ENCODE data around the gene ATMIN. TPM values are rescaled to one million over a fixed set of nuclear protein-coding genes. Genes with fewer than 3 reads are reported as not detected.
A peak's percentile ranks its signal among the peaks of the same experiment; 100 is the strongest.

ATMIN gene
- total and polyA plus RNA-seq, 2 of the 13 experiments (the other 11 are each of a cell fraction or from before 2014, with no cell fraction given) = 34.6 to 60.4 TPM

GRCh38 chr16:81077076-81077940 lies 41.7 kb downstream of the ATMIN start, which contains the start of gene C16orf46 (continued):
- TF ChIP-seq, protein P1, sequence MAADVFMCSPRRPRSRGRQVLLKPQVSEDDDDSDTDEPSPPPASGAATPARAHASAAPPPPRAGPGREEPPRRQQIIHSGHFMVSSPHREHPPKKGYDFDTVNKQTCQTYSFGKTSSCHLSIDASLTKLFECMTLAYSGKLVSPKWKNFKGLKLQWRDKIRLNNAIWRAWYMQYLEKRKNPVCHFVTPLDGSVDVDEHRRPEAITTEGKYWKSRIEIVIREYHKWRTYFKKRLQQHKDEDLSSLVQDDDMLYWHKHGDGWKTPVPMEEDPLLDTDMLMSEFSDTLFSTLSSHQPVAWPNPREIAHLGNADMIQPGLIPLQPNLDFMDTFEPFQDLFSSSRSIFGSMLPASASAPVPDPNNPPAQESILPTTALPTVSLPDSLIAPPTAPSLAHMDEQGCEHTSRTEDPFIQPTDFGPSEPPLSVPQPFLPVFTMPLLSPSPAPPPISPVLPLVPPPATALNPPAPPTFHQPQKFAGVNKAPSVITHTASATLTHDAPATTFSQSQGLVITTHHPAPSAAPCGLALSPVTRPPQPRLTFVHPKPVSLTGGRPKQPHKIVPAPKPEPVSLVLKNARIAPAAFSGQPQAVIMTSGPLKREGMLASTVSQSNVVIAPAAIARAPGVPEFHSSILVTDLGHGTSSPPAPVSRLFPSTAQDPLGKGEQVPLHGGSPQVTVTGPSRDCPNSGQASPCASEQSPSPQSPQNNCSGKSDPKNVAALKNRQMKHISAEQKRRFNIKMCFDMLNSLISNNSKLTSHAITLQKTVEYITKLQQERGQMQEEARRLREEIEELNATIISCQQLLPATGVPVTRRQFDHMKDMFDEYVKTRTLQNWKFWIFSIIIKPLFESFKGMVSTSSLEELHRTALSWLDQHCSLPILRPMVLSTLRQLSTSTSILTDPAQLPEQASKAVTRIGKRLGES (CRISPR knock-in tag; IDR thresholded peaks at IDR 0.05; ENCODE audit: borderline replicate concordance) = no peak
- TF ChIP-seq IRX3 (CRISPR knock-in tag; IDR thresholded peaks at IDR 0.05; ENCODE audit: borderline replicate concordance, low read depth) (no peak; the same call in 1 of the 2 replicates), CC2D1A (CRISPR knock-in tag; IDR thresholded peaks at IDR 0.05) (no peak), NCOA1 (CRISPR knock-in tag; IDR thresholded peaks at IDR 0.05) (no peak), HNRNPL (IDR thresholded peaks at IDR 0.05; ENCODE audit: low read depth, low read length) (no peak; the same call in 1 of the 2 replicates), KLF6 (CRISPR knock-in tag; IDR thresholded peaks at IDR 0.05) (no peak; the same call in 1 of the 2 replicates), ZNF768 (CRISPR knock-in tag; IDR thresholded peaks at IDR 0.05) (peak; percentile 60; the same call in 1 of the 2 replicates), IKZF1 (IDR thresholded peaks at IDR 0.05) (no peak), PRMT3 (CRISPR knock-in tag; IDR thresholded peaks at IDR 0.05; ENCODE audit: borderline replicate concordance, low read depth) (no peak), DPF2 (CRISPR knock-in tag; IDR thresholded peaks at IDR 0.05; ENCODE audit: borderline replicate concordance, low read depth) (no peak), ISL2 (CRISPR knock-in tag; IDR thresholded peaks at IDR 0.05) (peak; percentile 50; the same call in 1 of the 2 replicates), KLF16 (CRISPR knock-in tag; IDR thresholded peaks at IDR 0.05) (peak in 1 of 2 experiments; percentile 93; a peak in 1 of 4 replicates), TBX2 (CRISPR knock-in tag; IDR thresholded peaks at IDR 0.05; ENCODE audit: borderline replicate concordance) (peak; percentile 78; the same call in 1 of the 2 replicates), PBX3 (CRISPR knock-in tag; IDR thresholded peaks at IDR 0.05; ENCODE audit: borderline replicate concordance) (no peak), ZNF878 (CRISPR knock-in tag; IDR thresholded peaks at IDR 0.05) (no peak), PLSCR1 (CRISPR knock-in tag; IDR thresholded peaks at IDR 0.05; ENCODE audit: borderline replicate concordance) (no peak), ISX (CRISPR knock-in tag; conservative IDR thresholded peaks at IDR 0.05) (peak; percentile 82; the same call in 1 of the 2 replicates), KAT7 (CRISPR knock-in tag; IDR thresholded peaks at IDR 0.05; ENCODE audit: borderline replicate concordance) (0 out of 2 replicates have a peak, but pooled peaks have one; percentile 37)
- TF ChIP-seq, protein P2, sequence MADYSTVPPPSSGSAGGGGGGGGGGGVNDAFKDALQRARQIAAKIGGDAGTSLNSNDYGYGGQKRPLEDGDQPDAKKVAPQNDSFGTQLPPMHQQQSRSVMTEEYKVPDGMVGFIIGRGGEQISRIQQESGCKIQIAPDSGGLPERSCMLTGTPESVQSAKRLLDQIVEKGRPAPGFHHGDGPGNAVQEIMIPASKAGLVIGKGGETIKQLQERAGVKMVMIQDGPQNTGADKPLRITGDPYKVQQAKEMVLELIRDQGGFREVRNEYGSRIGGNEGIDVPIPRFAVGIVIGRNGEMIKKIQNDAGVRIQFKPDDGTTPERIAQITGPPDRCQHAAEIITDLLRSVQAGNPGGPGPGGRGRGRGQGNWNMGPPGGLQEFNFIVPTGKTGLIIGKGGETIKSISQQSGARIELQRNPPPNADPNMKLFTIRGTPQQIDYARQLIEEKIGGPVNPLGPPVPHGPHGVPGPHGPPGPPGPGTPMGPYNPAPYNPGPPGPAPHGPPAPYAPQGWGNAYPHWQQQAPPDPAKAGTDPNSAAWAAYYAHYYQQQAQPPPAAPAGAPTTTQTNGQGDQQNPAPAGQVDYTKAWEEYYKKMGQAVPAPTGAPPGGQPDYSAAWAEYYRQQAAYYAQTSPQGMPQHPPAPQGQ (CRISPR knock-in tag; IDR thresholded peaks at IDR 0.05; ENCODE audit: borderline replicate concordance) = no peak
- TF ChIP-seq, protein P3, sequence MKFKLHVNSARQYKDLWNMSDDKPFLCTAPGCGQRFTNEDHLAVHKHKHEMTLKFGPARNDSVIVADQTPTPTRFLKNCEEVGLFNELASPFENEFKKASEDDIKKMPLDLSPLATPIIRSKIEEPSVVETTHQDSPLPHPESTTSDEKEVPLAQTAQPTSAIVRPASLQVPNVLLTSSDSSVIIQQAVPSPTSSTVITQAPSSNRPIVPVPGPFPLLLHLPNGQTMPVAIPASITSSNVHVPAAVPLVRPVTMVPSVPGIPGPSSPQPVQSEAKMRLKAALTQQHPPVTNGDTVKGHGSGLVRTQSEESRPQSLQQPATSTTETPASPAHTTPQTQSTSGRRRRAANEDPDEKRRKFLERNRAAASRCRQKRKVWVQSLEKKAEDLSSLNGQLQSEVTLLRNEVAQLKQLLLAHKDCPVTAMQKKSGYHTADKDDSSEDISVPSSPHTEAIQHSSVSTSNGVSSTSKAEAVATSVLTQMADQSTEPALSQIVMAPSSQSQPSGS (CRISPR knock-in tag; IDR thresholded peaks at IDR 0.05) = peak; percentile 90
